ENCODE data around the gene PLEKHM1.

The PLEKHM1 gene

DNA sequence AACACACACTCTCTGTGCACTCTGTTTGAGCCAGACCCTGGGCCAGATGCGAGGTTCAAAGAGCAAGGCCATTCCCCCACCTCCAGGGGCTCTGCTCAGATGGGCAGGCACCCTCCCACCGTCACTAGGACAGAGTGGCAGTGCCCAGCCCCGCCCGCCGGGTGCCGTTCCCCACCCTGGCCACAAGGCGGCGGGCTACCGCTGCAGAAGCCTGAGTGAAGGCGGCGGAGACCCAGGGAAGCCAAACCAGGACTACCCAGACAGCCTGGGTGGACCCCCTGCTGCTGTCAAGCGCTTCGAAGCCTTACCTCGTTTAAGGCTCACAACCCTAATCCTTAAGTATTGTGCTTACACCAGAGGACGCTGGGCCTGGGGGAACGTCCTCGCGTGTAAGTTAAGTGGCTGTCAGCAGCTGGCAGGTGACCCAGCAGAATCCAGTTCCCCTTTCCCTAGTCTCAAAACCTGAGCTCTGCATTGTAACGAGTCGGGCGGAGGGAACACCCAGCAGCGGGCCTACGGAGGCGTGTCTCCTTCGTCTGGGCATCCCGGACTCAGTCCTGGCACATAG lies 62.4 kb downstream of the PLEKHM1 start:
- H3K4me3 ChIP-seq (ENCODE audit: low read depth, low read length): no peak overlapping the region

DNA sequence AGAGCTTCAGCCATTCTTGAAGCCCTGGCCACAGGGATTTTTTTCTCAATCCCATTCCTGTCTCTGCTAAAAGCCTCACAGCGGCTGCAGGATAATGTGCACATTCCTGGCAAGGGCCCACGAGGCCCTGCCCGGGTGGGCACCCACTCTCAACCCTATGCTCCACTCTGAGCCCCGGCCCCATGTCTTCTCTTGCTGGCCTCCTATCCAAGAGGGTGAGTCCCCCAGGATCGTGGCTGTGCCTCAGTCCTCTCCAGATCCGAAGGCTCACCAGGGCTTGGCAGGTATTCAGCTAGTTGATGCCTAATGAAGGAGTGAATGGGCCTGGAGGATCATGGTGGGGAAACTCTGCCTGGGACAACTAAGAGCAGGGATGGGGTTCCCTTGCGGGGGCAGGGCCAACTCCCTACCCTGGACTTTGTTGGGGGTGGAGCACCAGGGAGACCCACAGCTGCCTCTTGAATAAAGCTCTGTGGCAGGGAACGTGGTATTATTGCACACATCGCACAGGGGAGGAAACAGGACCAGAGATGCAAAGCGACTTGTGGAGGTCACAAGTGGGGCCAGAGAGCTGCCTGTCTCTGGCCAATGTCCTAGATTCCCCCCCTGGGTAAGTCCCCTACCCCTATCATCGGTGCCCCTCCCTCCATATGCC lies 63.2 kb downstream of the PLEKHM1 start:
- H3K4me3 ChIP-seq (ENCODE audit: low read depth, low read length): no peak overlapping the region

DNA sequence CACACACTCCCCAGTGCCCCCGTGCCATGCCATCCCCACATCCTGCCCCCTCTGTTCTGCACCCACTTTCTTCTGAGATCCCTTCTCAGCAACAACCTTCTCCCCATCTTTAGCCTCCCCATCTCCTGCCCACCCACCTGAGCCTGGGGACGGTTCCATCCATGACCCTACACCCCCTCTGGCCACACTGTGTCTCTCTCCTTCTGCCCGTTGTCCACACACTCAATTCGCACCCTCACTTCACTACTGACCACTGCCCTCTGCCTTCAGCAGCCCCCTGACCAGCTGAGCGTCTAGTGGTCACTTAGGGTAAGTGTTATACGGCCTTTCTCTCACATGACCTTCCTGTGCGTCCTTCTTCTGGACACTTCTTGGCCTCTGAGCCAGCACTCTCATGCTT lies 64.0 kb downstream of the PLEKHM1 start:
- no peak overlapping the region for H3K4me3 ChIP-seq (ENCODE audit: low read depth, low read length)

DNA sequence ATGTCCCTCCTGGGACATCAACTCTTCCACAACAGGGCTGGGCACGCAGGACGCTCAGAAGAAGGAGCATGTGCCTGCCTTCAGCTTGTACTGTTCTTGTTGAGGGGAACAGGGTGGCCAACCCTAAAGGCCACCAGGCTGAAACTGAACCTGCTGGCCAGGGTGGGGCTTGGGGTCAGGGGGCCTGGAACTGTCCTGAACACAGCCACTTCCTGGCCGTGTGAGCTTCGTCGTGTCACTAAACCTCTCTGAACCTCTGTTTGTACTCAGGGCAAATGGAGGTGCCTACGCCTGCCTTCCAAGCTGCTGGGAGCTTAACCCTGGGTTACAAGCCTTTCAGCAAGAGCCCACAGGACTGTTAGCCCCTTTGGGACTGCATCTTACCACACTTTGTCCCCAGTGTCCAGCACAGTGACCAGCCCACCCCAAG lies 64.5 kb downstream of the PLEKHM1 start:
- no peak overlapping the region for H3K4me3 ChIP-seq (ENCODE audit: low read depth, low read length)

DNA sequence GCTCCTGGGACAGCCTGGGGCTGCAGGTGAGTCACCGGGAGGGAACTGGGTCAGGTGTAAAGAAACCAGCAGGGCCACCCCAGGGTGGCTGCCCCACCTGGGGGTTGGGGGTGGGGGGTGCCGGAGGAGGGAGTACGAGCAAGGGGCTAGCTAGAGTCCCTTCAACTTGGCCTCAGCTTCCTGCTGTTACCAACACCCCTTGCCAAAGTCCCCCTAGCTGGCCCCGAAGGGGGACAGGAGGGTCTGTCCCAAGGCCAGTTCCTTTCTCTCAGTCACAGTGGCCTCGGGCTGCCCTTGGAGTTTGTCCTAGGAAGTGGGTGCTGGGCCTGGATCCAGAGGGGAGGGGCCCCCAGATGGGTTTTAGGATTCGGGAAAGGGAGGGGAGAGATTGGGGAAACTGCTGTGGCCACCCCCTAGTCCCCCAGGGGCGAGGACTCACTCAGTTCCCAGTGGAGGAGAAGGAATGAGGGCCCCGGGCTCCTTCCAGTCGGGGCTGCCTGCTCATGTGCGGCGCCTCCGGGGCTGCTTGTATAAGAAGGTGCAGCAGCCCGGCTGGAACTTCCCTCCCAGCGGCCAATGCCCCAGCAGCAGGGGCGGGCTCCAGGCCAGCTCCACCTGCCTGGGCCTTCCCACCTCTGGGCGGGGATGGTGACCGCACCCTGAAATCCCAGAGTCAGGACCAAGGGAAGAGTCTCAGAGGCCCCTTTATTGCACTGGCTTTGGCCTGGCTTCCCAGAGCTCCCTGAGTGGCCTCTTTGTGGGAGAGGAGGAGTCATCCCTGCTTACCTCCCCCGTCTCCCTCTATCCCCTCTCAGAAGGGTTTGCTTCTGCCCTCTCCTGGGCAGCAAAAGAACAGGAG lies 65.2 kb downstream of the PLEKHM1 start:
- peak overlapping the region; percentile 13 for H3K4me3 ChIP-seq (ENCODE audit: low read depth, low read length)

DNA sequence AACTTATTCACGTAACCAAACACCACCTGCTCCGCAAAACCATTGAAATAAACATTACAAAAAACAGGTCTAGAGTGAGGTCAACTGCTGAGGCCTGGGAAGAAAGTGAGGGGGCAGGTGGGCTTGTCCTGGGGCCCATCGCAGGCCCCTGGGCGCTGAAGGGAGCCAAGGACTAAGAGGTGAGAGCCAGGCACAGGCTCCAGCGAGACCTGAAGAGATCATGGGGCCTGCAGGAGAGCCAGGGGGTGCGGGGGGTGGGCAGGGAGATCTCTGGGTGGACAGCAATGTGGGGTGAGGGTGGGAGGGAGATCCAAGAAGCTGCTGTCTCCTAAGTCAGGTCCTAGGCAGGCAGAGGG lies 65.8 kb downstream of the PLEKHM1 start:
- H3K4me3 ChIP-seq (ENCODE audit: low read depth, low read length): no peak overlapping the region

DNA sequence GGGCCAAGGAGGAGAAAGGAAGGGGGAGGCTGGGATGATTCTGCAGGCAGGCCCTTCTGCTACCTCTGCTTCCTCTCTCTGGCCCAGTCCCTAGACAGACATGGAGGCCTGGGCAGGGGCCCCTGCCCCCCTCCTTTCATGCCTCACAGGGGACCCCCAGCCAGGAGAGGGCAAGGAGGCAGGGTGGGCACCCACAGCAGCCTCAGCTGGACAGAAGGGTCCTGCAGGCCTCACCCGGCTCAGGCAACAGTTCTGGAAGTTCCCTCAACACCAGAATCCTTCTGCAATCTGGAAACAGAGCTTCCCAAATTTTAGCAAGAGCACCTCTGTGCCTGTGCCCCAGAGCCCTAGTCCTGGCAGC lies 66.6 kb downstream of the PLEKHM1 start:
- no peak overlapping the region for H3K4me3 ChIP-seq (ENCODE audit: low read depth, low read length)

DNA sequence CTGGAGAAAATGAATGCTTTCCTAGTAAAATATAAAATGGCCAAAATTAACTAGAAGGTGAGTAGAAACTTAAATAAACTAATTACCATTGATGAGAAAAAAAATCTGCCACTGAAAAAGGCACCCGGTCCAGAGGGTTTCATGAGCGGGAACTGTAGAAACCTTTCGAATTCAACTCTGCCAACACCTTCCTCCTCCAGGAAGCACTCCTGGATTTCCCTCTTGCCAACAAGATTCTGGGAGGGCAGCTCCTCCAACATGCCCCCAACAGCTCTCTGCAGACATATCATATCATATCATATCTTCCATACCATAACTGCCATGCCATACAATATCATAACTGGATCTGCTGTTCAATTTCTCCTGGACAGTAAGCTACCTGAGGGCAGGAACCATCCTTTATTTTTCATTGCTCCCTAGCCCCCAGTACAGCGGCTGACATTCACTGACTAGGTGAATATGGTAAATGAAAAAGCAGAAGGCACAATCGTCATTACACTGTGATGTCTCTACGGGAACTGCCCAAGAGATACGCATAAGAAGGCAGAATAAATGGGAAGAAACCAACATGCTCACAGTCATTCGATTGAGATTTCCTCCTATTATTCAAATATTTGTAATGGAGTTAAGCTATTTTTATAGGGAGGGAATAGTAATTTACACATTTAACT lies 67.1 kb downstream of the PLEKHM1 start:
- no peak overlapping the region for H3K4me3 ChIP-seq (ENCODE audit: low read depth, low read length)

DNA sequence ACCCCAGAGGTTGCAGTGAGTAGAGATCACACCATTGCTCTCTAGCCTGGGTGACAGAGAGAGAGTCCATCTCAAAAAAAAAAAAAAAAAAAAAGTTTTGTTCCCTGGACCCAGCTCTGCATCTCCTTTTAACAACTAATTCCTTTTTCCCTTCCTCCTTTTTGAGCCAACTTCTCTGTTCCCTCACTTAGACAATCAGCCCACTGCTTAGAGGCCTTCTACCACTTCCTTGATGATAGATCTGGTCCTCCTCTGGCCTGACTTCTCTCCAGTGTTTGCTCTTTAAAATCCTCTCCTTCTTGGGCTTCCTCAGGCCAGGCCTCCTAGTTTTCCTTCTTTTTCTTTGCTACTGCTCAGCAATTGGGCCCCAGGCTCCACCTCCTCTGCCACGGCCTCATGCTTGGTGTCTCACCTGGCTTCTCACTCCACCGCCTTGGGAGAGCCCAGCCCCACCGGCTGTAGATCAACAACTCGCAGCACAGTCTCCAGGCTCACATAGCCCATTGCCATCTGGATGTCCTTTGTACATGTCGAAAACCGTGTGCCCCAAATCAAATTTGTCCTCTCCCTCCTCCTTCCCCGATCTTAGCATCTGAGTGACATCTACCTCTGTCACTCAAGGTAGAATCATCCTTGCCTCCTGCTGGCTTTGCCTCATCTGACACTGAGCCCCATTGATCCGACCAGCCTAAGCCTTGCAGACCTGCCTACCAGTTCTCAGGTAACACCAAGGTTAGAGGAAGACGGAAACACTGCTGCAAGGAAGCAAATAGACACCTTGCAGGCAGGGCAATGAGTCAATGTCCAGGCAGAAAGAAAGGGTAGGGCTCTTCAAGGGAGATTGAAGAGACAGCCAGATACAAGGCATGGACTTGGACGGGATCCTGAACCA lies 75.3 kb downstream of the PLEKHM1 start:
- no peak overlapping the region for H3K4me3 ChIP-seq (ENCODE audit: low read depth, low read length)

DNA sequence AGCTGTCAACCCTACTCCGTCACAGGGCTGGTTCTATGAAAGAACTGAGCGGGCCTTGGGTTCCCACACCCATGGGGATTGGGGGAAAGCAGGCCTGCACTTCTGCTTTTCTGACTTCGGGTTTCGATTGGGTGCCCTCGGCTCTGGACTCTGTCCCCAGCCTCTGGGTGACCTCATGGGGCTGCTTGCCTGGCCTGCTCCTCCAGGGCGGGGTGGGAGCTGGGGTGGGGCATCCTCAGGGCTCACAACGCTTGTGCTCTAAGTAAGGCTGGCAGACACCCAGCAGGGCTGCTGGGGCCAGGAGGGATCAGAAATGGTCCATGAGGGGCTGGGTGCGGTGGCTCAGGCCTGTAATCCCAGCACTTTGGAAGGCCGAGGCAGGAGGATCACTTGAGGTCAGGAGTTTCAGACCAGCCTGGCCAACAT lies 77.0 kb downstream of the PLEKHM1 start:
- no peak overlapping the region for H3K4me3 ChIP-seq (ENCODE audit: low read depth, low read length)

DNA sequence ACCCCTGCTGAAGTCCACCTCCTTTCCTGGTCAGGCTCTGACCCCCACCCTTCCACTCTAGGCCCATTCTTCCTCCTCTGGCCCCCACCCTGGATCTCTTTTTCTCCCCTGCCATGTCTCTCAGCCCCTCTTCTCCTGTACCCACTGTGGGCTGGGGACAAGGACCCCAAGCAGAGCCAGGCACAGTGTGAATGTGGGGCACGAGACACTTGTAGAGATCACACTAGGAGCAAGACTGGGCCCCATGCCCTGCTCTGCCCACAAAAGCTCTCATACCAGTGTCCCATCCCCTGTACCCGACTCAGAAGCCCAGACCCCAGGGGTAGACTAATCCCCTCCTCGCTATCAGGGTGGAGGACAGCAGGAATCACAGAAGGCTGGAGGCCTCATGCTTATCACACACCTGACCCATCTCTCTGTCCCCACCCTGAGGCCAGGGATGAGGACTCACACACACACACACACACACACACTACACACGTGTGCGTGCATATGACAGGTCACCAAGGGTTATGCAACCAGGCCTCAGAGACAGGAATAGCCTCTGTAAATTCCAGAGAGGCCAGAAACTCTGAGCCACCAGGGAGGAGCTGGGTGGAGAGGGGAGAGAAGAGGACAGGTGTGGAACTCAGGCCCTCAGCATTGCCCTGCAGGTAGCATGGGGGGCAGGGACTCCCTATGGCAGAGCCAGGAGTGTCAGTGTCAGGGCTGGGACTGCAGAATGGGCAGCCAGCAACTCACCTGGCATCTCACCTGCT lies 79.0 kb downstream of the PLEKHM1 start:
- no peak overlapping the region for H3K4me3 ChIP-seq (ENCODE audit: low read depth, low read length)

DNA sequence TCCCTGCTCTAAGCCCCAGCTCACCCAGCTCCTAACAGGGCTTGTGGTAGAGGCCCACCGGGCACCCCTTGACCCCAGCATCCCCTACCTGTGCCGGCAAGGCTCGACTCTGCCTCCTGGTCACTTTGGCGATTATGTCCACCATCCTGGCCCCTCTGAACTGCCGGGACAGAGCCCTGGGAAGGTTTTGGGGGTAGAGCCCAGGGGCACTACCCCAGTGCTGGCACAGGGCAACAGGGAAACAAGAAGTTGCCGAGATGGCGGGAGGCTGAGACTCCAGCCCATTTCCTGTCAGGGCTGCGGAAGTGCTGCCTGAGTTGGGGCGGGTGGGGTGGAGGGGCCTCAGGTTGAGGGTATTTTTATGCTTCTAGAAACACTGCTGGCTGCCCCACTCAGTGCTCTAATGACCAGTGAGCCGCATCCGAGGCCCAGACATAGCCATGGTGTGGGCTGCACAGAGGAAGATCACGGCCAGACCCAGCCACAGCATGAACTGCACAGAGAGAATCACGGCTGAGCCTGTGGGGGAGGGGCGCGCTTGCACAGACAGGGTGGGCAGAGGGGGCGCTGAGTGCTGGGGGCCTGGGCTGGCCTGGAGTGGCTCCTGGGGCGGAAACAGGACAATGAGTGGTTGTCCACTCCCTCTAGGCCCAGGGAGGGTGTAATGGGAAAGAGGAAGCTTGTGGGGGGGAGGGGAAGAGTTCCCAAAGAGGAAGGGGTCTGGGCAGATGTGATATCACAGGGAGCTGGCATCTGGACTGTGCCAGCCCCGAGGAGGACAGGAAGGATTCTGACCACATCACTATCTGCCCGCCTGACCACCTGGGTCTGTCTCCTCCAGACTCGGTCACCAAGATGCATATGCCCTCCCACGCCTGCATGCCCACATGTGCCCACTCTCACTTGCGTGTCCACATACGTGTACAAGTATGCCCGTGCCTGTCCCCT lies 80.1 kb downstream of the PLEKHM1 start:
- no peak overlapping the region for H3K4me3 ChIP-seq (ENCODE audit: low read depth, low read length)

DNA sequence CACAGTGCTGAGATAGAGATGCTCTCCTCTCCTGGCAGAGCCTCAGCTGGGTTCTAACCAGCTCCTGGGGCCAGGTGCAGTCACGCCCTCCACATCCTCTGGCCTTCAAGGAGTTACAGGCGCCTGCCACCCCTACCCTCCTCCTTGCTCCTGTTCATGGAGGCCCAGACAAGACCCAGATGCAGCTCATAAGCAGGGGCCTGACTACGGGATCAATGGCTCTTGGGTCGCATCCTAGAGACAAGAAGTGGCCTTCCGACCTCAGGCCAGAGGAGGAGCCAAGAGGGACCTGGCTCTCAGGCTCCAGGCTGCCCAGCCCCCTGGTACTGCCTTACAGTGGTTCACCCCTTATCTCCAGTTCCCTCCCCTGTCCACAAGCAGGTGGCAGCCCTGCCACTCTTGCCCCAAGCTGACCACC lies 80.9 kb downstream of the PLEKHM1 start:
- no peak overlapping the region for H3K4me3 ChIP-seq (ENCODE audit: low read depth, low read length)

DNA sequence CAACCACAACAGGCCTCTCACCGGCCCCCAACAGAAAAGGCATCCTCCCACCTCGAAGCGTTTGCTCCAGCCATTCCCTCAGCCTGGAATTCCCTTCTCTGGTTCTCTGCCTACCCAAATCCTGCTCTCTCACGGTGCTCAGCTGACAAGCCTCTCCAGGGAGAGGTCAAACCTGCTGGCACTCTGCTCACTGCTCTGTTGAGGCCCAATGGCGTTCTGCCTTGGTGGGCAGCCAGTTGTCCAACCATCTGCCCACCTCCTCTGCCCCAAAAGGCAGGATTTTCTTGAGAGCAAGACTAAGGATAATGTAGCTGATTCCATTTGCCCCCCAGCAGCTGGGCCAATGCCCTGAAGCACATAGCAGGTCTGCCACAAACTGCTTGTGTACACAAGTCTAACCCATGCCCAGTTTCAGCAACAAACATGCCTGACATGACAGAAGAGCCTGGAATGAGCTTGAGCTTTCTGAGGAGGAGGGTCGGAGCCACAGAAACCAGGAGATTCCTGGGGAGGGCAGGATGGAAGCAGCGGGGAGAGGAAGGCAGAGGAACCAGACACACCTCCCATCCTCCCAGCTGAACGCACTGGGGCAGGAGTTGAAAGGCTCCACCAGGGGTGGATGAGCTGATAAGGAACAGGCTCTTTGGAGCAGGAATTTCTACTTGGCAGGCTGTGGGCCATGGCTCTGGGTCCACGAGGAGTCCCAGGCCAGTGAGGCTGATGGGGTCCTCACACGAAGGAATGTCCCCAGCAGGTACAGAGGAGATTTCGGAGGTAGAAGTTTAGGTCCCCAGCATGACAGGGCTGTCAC lies 81.7 kb downstream of the PLEKHM1 start:
- no peak overlapping the region for H3K4me3 ChIP-seq (ENCODE audit: low read depth, low read length)

DNA sequence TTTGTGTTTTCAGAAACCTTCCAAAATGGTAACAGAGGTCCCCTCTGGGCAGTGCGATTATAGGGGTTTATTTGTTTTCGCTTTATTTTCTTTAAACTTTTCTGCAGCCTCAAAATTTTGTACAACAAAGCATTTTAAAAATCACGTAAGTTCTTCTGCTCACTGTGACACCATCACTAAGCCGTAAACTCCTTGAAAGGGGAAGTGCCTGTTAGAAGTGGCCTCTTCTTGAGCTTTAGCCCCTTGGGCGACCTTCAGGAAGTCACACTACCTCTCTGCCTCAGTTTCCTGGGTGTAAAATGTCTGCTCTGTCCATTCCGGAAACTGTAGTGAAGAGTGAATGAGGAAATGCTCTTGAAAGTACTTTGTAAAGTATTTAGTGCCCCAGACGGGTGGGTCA lies 84.4 kb downstream of the PLEKHM1 start:
- no peak overlapping the region for H3K4me3 ChIP-seq (ENCODE audit: low read depth, low read length)

DNA sequence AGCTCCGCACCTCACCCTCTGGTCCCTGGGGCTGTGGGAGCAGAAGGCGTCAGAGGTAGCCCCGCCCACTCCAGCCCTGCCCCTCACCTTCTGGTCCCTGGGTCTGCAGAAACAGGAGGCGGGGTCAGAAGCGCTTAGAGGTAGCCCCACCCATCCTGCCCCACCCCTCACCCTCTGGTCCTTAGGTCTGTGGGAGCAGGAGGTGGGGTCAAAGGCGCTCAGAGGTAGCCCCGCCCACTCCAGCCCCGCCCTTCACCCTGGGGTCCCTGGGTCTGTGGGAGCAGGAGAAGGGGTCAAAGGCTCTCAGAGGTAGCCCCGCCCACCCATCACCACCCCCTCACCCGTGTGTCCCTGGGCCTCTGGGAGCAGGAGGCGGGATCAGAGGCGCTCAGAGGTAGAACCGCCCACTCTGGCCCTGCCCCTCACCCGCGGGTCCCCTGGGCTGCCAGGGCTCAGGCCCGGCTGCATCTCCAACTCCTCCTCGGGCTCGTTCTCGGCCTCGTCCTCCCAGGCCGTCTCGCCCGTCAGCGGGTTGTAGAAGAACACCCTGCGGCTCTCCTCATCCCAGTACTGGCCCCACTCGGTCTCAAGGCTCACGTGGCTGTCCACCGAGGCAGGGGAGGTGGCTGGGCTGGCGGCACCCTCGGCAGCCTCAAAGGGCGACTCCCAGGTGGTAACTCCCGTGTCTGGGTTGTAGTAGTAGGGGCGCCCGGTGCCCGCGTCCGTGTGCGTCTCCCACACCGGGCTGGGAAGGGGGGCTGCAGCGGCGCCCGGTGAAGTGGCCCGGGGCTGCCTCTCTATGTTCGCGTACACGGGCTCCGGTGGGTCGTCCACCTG lies 85.1 kb downstream of the PLEKHM1 start:
- peak overlapping the region; percentile 9 for H3K4me3 ChIP-seq (ENCODE audit: low read depth, low read length)

DNA sequence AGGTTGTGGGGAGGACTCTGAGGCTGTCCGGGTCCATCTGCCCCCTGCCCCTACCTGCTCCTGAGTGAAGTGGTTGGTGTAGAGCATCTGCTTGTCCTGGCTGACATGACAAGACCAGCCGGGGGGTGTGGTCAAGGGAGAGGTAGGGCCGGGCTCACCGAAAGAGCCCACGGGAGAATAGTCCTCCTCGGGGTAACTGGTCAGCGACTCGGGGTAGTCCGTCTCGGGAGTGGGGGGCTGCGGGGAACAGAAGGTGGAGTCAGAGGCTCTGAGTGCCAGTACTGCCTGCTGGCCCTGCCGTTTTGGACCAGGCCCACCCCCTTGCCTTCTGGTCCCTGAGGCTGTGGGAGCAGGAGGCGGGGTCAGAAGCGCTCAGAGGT lies 85.7 kb downstream of the PLEKHM1 start:
- H3K4me3 ChIP-seq (ENCODE audit: low read depth, low read length): no peak overlapping the region
